ENCODE measurements around the gene PIGW.
A peak's percentile ranks its signal among the peaks of the same experiment; 100 is the strongest.

PIGW gene

DNA sequence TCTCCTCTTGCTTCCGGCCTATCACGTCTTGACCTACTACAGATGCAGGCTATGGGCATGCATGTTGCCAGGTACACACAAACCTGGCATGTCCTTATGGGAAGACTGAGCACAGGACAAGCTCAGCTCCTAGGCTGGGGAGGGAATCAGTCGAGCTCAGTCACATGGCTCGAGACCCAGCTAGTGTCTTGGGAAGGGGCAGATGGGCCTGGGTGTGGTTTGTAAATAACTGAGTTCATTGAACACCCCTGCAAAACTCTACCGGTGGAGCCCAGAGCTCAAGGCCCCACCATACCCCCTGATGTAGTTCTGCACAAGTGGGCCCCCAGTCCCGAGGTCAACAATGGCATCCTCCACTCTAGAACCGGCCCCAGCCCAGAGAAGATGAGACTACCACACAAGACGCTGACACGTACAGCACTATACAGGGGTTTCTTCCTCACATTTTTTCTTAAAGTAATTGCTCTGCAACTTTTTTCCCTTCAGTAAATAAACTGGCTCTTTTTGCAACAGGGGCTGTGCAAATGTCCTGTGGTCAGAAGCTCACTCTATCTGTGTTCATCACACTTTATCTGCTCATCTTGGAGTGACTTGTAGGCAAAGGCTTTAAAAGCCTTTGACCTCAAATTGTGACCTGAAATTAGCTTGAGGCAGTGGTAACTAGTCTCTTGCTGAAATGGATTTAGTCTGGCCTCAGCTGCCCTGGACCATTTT is 25.4 kb upstream of the PIGW start:
- no peak for DNase-seq (ENCODE audit: low read depth)

DNA sequence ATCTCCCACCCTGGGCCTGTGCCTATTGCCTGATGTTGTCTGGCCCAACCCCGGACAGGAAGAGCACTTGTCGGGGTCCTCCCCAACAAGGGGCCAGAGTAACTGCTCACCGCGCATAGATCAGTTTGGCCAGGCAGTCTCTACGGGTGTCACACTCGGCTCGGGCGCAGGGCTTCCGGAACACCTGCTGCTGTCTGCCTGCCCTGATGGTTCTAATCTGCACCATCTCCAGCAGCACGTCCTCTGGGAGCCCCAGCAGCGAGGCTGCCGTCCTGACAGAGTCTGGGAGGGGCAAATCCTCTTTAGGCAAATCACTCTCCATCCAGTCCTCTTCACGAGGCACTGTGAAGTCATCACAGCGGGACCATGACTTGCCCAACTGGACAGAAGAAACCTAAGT is 24.2 kb upstream of the PIGW start:
- no peak for DNase-seq (ENCODE audit: low read depth)

DNA sequence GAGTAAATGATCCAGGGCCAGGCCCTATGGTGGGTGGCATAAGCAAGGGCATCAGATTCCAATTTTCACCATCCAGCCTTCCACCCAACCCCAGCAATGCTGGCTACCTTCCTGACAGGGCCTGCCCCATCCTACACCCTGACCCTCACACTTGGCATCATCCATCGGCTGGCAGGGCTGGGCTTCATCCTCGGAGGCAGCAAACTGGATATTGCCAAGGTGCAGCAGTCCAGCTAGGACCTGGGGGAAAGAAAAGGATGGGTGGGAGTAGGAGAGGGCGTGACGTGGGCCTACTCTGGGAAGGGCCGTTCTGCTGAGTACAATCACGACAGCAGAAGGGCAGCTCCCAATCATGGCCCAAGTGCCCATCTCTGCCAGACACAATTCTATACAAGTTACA is 23.6 kb upstream of the PIGW start:
- DNase-seq (ENCODE audit: low read depth) = no peak

DNA sequence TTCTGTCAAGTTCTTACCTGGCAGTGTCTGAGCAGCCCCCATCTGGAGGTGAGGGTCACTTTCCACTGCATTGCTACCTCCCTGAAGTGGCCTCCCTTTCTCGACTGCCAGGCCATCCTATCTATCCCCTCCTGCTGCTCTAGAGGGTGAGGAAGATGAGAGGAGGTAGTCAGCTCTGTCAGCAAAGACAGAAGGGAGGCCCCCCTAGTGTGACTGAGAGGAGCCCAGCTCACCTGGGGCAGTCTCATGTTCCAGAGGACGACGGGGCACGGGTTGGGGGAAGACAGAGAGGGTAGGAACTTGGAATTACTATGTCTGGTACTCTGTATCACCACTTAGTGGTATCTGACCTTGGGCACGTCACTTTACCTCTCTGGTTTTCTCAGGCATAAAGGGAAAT is 22.1 kb upstream of the PIGW start:
- DNase-seq (ENCODE audit: low read depth) = no peak

DNA sequence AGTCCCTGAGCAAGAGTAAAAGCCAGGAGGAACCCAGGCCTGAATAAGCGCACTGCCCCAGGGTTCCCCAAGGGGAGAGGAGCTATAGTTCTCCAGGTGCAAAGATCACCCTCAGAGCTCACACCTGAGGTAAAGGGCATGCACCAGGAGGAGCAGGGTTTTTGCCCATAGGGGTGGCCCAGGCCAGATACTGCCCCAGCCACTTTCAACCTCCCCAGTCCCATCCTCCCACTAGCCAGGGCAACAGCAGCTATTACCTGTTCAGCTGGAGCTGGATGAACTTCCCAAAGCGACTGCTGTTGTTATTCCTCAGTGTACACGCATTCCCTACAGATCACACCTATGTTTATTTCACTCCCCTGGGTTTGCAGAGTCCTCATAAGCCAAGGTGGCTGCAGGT is 19.9 kb upstream of the PIGW start:
- DNase-seq (ENCODE audit: low read depth) = no peak

DNA sequence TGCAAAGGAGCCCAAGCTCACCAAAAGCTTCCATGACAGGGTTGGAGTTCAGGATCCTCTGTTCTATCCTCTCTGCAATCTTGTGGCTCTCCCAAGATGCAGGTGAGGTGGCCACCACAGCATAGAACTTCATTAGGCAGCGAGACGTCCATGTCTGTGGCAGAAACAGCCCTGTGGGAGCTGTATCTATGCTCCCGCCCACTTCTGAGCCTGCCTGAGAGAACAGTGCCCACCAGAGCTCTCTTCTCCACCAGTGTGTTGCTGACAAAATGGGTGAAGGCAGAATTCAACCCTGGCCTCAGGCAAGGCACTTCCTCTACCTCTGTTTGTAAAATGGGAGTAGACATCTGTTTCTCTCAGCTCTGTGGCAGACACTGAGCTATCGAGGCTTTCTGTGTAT is 18.9 kb upstream of the PIGW start:
- DNase-seq (ENCODE audit: low read depth) = no peak

DNA sequence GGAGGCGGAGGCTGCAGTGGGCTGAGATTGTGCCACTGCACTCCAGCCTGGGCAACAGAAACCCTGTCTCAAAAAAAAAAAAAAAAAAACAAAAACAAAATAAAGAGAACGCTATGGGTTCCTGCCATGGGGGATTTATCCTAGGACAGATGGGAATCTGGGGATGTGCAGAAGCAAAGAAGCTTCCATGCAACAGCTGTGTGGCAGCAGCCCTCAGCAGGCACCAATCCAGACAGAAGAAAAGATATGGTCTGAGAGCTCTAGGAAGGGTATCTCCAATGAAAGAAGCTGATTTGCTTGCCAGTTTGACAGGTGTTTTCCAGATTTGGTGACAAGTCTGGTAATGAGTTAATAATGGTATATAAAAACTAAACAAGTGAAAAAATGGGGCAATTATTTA is 11.7 kb upstream of the PIGW start:
- no peak for DNase-seq (ENCODE audit: low read depth)

DNA sequence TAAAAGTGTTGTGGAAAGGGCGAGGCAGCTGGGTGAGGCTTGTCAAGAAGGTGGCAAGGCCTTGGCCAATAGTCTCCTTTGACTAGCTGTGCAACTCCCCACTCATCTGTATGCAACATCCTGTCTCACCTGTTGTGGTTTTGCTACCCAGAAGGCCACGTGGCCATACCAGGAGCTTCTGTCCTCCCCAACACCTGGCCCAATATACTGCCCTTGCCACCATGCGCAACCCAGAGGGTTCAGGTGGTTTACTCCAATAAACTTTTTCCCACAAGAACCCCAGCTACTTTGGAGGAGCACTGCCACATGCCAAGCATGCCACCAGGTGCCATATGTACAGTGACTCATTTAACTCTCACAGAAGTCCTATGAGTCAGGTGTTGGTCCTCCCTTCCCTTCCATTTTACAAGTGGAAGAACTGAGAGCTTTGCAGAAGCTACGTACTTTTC is 10.3 kb upstream of the PIGW start:
- DNase-seq (ENCODE audit: low read depth) = no peak

DNA sequence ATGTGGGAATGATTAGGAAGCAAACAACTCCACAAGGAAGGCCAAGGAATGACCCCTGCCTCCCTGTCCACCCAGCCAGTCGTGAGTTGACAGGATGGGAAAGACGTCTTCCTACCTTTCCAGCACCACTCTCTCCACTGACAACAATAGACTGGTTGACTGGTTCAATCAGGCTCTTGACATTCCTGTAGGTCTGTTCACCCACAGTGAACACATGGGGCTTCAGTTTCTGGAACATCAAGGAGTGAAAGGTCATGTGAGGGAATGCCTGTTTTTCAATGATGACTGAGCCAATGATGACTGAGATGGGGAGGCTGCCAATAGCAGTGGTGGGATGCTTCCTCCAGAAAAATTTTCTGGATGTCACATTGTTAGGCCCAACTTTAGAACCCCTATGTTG is 9.7 kb upstream of the PIGW start:
- DNase-seq (ENCODE audit: low read depth) = no peak

DNA sequence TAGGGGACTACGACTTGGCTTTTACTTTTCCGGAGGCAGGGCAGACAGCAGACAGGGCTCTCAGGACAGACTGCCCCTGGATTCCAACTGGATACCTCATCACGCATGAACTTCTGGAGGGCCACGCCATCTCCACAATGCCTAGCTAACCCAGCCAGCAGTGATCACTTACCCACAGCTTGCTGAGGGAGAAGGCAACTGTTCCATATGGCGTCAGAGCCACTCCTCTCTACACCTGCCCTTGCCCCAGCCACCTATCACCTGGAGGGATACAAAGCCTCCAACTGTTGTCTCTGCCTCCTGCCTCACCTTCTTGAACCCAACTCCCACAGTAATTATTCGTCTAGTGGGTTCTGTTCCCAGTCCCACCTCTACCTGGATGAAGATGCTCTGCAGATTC is 8.9 kb upstream of the PIGW start:
- no peak for DNase-seq (ENCODE audit: low read depth)

DNA sequence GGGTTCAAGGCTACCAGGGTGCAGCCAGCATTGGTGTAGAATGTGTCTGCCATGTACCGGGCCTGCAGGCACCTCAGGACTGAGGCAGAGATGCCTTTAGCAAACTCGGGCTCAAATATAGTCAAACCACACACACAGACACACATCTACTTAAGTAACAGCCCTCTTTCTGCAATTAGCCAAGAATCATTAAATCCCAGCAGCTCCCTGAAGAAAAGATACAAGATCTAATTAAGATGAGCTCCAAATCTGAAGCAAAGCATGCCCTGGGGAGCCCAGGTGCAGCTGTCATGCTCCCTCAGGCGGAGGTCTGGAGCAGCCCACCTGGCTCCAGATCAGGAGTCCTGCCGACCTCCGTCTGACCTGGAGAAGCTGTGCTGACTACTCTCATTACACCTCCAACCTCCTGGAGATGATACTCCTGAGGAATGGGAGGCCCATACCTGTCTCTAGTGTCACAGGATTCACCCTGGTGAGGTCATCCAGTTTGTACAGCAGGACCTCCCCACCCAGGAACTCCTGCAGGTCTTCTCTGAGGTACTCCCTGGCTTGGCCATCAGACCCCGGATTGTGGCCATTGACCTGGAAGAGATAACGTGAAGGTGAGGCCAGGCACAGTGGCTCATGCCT is 7.1 kb upstream of the PIGW start:
- no peak for DNase-seq (ENCODE audit: low read depth)

DNA sequence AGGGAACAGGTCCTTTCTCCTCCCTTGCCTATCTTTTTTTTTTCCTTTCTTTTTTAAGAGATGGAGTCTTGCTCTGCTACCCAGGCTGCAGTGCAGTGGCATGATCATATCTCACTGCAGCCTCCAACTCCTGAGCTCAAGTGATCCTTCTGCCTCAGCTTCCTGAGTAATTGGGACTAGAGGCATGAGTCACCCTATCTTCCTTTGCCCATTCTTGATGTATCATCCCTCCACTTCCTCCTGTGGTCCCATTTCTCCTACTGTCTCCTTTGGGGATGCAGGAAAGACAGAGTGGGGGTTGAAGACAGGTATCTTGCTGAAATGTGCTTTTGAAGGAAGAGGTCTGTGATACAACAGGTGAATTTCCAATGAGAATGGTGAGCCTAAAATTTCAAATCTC is 5.7 kb upstream of the PIGW start:
- no peak for DNase-seq (ENCODE audit: low read depth)

DNA sequence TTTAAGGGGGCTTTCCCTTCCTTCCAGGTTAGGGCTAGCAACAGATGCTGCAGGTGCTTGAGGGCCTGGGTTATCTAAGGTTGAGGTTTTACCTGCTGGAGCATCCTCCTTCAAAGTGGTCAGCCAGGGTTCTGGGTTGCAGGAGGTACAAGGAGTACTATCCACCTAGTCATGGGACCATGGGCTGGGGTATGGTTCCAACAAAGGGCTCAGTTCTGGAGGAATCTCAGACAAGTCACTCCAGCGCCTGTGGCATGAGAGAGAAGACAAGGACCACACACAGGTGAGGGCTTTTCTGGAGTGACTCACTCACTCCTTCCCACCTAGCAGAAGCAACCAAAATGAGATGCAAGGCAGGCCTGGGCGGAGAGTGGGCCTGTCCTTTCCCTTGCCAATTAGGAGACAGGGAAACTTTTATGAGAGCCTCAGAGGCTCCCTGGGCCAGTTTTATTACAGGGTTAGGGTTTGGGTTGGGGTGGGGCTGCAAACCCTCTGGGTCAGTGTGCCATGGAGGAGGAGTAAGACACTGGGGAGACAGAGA is 2.3 kb upstream of the PIGW start:
- no peak for DNase-seq (ENCODE audit: low read depth)

DNA sequence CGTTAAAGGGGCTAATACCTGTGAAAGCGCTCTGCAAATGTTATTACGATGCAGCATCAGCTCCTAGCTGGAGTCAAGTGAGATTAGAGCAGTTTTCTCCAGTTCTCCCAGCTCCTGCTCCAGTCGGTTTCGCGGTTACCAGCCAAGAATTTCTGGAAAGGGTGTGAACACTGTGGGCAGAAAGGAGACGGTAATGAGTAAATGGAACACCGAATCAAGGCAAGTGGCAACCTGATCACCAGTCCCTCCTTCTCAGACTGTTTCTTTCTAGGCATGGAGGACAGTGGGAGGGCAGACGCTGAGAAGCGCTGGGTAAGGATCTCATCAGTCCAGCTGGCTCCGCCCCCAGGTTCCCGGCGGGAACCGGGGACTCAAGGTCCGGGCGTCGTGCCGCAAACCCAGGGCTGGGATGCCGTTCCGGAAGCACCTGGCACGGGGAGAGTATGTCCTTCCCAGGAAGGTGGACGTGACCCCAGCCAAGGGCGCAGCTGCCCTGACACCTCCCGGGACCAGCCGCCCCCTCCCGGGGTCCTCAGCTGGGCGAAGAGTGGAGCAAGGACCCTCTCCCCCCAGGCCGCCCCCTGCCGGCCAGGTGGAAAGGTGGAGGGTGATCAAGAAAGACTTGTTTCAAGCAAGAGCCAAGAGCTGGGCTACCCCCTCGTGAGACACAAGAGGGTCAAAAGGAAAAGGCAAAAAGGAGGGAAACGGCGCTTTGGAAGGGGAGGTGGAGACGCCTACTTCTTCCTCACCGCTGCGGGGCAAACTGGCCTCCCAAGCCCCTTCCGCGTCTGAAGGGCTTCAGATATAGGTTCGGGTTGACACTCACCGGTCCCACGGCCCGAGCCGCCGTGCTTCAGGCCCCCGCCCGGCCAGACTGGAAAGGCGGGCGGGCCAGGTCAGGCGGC is 600 bp upstream of the PIGW start:
- peak; percentile 45 for DNase-seq (ENCODE audit: low read depth)

DNA sequence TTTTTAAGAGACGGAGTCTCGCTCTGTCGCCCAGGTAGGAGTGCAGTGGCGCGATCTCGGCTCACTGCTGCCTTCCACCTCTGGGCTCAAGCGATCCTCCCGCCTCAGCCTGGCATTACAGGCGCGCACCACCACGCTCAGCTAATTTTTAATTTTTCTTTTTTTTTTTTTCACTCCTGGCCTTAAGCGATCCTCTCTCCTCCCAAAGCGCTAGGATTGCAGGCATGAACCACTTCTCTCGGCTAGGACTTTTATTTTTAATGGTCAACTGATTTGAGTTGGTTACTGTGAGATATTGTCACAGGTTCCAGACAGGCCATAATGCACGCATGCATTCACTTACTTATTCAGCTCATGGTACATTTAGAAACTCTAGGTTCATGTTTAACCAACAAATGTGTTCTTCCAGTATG is 888 bp downstream of the PIGW start:
- no peak for DNase-seq (ENCODE audit: low read depth)

DNA sequence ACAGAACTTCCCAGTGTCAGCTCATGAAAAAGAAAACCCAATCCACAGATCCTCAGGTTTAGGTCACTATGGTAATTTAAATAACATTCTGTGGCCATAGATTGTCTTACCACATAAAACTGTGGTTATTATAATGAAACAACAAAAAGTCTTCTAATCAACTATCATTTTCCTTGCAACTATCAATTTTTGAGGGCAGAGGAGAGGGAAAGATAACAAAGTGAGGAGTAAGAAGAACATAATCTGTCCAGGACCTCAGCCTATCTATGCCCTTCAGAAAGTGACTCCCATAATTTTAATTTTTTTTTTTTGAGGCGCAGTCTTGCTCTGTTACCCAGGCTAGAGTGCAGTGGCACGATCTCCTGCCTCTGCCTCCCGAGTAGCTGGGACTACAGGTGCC is 5.9 kb downstream of the PIGW start:
- no peak for DNase-seq (ENCODE audit: low read depth)

DNA sequence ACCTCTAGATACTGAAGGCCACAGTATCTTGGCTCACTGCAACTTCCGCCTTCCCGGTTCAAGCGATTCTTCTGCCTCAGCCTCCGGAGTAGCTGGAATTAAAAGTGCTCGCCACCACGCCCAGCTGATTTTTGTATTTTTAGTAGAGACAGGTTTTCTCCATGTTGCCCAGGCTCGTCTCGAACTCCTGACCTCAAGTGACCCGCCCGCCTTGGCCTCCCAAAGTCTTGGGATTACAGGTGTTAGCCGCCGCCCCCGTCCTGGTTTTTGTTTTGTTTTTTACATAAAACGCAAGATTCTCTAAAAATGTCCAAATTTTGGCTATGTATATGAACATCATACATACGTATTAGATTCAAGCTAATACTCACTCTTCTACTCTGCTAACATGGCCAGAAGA is 8.0 kb downstream of the PIGW start:
- DNase-seq (ENCODE audit: low read depth) = no peak

DNA sequence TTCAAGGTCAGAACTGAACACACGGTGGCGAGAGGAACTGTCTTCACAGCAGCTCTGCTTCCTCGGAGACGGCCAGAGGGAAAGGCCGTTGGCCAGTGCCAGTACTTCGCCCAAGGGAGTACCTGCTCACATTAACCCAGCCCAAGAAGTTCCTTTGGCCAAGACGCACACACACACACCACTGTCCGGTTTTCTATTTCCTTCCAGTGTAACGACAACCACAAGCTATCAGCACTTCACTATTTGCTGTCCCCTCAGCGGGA is 9.2 kb downstream of the PIGW start:
- no peak for DNase-seq (ENCODE audit: low read depth)

DNA sequence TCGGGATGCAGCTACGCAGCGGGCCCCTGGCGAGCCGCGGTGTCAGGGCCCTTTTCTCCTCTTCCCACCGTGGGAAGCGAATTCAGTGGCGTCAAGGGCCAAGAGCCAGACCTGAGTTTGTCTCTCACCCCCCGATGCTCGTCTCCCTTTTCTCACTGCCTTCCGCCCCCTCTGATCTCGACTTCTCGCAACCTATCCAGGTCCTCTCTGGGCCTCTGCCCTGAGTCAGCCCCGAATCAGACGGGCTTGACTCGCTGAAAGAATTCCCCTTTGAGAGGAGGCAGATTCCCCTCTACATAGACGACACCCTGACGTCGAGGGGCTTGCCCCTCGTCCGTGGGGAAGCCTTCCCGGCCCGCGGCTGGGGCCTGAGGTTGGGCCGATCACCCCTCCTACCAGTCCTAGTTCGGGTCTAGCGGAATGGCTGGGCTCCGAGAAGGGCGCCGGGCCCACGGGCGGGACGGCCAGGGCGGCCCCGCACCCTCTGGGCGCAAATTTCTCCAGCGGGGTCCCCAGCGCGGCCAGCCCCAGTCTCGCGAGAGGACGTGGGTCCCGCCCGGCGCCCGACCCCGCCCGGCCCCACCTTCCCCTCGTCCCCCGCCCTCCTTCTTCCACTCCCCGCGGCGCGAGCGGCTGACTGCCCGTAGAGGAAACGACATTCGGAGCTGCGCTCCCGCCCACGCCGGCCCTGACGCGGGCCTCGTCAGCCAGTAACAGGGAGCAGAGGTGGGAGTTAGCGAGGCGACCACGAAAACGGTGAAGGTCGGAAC is 9.7 kb downstream of the PIGW start, which contains the start of gene GGNBP2:
GGNBP2 (plus strand) TSS at position 613 of the 770 bp plus-strand sequence. CDS start 806 bp downstream, outside the sequence.
- DNase-seq (ENCODE audit: low read depth) = peak; percentile 82

DNA sequence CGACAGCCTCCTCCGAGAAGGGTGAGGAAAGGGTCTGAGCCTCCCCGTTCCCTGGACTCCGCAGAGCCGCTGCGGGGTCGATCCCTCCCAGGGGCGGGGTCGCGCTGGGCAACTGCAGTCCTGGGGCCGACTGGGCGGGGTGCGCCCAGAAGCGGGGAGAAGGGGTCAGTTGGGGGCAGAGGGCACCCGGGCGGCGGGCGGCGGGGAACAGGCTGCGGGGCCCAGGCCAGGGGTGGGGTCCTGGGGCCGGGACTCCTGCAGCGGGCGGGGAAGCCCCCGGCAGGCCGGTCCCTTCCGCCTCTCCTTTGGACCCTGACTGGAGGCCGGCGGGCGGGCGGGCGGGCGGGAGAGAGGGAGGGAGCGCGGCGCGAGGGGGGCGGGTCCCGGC is 10.3 kb downstream of the PIGW start:
- DNase-seq (ENCODE audit: low read depth) = no peak

DNA sequence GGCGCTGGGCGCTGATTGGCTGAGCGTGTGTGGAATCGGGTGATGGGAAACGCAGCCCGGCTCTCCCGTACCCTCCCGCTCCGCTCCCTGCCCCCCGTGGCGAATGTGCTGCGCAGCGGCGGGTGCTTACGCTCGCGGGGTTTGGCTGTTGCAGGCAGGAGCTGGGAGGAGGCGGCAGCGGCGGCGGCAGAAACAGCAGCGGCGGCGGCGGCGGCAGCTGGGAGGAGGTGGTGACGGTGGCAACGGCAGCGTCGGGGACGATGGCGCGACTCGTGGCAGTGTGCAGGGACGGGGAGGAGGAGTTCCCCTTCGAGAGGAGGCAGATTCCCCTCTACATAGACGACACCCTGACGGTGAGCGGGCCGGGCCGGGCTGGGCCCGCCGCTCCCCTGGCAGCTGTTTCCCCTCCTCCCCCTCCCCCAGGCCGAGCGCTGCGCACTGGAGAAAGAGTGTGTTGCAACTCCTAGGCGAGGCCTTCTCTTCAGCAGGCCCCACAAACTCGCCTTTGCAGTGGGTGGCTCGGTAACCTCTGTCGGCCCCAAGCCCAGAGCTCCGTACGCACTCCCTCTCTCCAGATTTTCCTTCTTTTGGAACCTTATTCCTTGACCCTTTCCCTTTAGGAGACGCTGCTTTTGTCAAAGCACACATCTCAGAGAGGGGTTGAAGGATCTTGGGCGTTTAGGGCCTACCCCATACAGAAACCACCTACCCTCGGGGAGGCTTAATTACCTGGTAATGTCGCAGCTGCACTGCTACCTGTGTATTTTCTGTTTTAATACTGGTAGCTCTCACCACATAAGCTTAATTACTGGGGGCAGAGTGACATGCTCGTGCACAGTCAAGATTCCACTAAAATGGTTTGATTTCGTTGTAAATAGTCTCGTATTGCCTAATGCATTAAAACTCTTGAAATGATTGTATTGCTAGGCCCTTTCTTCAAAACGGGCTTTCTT is 11.0 kb downstream of the PIGW start:
- peak; percentile 95 for DNase-seq (ENCODE audit: low read depth)

Measured in activated T-helper 9 cell treated with anti-CD3 and anti-CD28 coated beads, Interleukin-2, amount 50 U/mL, for 16 hours (primary cell).